Astrocyte of the spinal cord (primary cell): ENCODE results near the gene MAGI2.

Source experiments
- DNase-seq: peaks from one replicate; pipeline ENCODE4 v3.0.0; 2011; ENCODE audit warnings: low read depth, low spot score
- H3K4me3 ChIP-seq: 2 replicates; pipeline ENCODE4 v1.5.1; 2011; ENCODE audit warnings: low read depth, mild to moderate bottlenecking, low read length, moderate library complexity
- in situ Hi-C: cut with HindIII; loops from 2 replicates; pipeline ENCODE4 v1.10.0; 2017; ENCODE audit warnings: low sequenced_read_pairs
- TF ChIP-seq, protein P1 (sequence below): IDR thresholded peaks from 2 replicates; pipeline ENCODE4 v1.5.1; 2012; ENCODE audit warnings: low read depth, mild to moderate bottlenecking, low read length, inconsistent platforms

MAGI2 gene

GRCh38 chr7:78153285-78153684 is 1300.2 kb downstream of the MAGI2 start:
- in situ Hi-C loops: no loop called here
- no peak overlapping the region for H3K4me3 ChIP-seq
- TF ChIP-seq, protein P1, sequence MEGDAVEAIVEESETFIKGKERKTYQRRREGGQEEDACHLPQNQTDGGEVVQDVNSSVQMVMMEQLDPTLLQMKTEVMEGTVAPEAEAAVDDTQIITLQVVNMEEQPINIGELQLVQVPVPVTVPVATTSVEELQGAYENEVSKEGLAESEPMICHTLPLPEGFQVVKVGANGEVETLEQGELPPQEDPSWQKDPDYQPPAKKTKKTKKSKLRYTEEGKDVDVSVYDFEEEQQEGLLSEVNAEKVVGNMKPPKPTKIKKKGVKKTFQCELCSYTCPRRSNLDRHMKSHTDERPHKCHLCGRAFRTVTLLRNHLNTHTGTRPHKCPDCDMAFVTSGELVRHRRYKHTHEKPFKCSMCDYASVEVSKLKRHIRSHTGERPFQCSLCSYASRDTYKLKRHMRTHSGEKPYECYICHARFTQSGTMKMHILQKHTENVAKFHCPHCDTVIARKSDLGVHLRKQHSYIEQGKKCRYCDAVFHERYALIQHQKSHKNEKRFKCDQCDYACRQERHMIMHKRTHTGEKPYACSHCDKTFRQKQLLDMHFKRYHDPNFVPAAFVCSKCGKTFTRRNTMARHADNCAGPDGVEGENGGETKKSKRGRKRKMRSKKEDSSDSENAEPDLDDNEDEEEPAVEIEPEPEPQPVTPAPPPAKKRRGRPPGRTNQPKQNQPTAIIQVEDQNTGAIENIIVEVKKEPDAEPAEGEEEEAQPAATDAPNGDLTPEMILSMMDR: no peak

GRCh38 chr7:78151229-78151628 is 1302.2 kb downstream of the MAGI2 start:
- no peak overlapping the region for H3K4me3 ChIP-seq
- DNase-seq: peak; percentile 82
- TF ChIP-seq, protein P1: no peak
- in situ Hi-C loops: no loop called here

More at GRCh38 chr7:78153285-78153684, 1300.2 kb downstream of the MAGI2 start:
- no peak for DNase-seq

GRCh38 chr7:78149787-78150186 is 1303.7 kb downstream of the MAGI2 start:
- peak; percentile 72 for DNase-seq
- in situ Hi-C loops: no loop called here
- no peak overlapping the region for H3K4me3 ChIP-seq
- TF ChIP-seq, protein P1: no peak

DNA sequence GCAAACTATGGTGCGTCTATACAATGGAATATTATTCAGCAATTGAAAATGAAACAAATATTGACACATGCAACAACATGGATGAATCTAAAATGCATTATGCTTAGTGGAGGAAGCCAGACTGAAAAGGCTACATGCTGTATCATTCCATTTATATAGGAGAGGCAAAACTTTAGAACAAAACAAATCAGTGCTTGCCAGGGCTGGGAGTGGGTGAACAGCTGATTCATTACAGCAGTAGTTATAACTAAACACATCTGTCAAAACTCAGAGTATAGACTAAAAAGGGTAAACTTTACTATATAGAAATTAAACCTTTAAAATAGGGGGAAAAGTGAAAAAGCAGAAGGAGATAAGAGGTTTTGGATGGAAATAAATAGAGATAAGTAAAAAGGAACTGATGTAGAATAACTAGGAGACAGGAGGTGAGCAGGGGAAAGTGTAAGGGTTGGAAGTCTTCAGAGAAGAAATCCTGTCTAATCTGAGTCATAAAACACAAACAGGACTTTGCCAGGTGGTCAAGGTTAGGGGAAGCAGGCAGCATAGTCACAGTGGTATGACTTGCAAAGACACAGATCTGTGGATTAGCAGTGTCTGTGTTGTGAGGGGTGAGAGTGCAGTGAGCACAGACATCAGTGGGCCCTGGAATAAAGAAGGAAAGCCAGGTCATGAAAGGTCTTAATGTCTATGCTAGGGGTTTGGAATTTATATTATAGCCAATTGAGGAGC is 1305.1 kb downstream of the MAGI2 start:
- H3K4me3 ChIP-seq: no peak overlapping the region
- TF ChIP-seq, protein P1: no peak
- in situ Hi-C loops: no loop called here
- DNase-seq: no peak

DNA sequence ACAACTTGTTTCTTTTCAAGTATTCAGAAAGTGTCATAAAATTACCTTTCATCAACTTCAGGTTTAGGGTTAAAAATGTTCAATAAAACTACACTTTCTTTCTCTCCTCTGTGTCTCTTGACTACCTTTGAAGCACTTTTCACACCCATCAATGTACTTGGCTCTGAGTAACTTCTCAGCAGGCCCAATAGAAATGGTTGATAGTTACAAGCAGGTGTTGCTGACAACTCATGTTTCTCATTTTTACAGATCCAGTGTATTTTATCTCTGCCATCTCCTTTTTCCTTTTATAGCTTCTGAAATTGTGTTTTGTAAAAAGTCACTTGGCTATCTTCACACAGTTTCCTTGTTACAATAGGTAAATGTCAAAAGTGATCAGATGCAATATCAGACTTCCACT is 1306.9 kb downstream of the MAGI2 start:
- TF ChIP-seq, protein P1: no peak
- no peak for DNase-seq
- in situ Hi-C loops: no loop called here
- H3K4me3 ChIP-seq: no peak overlapping the region

DNA sequence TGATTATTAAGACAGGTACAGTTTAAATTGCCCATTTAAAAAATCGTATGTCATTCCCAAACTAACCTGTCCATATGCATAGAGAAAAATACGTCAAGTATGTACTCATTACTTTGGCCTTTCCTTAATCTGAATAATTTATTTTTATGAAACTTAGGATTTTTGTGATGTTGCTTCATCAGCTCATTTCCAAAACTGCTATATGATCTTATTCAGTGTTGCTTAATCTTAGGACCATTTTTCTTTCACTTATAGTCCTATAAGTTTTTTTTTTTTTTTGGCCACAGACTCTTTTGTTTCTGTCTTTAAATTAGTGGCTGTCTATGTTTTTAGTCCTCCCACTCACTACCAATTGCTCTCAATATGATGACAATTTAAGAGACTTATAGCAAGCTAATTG is 1309.8 kb downstream of the MAGI2 start:
- no peak overlapping the region for H3K4me3 ChIP-seq
- TF ChIP-seq, protein P1: no peak
- in situ Hi-C loops: no loop called here
- DNase-seq: no peak
